GM12872 (cell line): ENCODE data around the gene LRRK1.

Experiments used
- TF ChIP-seq, protein P1 (sequence below): IDR thresholded peaks from 3 replicates; pipeline ENCODE4 v1.5.1; 2011; ENCODE audit warnings: low read depth, mild to moderate bottlenecking, low read length, moderate library complexity; ENCODE audit not compliant: insufficient read depth

LRRK1 gene

DNA sequence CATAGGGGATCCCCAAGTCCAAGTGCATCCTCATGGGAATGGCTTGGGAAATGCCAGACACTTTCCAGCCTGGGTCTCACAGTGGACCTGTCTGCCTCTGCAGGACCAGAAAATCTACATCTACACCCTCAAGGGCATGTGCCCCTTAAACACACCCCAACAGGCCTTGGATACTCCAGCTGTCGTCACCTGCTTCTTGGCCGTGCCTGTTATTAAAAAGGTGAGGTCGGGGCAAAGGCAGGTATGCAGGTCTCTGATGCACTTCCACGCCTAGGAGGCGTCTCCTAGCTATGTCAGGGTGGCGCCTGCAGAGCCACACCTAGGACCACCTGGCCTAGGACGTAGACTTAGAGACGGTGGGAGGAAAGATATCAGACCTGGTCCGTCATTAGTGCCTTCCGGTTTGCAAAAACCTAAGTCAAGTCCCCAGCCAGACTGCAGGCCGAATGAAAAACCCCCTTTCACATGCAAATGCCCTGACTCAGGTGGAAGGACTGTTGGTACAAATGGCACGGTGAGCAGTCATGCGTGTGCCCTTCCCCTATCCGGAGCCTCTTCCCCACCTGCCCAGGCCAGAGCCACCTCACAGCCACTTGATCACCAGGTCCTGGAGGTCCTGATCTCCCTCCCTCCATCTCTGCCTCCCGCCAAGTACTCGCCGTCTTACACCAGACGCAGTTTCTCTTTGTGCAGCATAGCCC lies 143.5 kb downstream of the LRRK1 start:
- TF ChIP-seq, protein P1, sequence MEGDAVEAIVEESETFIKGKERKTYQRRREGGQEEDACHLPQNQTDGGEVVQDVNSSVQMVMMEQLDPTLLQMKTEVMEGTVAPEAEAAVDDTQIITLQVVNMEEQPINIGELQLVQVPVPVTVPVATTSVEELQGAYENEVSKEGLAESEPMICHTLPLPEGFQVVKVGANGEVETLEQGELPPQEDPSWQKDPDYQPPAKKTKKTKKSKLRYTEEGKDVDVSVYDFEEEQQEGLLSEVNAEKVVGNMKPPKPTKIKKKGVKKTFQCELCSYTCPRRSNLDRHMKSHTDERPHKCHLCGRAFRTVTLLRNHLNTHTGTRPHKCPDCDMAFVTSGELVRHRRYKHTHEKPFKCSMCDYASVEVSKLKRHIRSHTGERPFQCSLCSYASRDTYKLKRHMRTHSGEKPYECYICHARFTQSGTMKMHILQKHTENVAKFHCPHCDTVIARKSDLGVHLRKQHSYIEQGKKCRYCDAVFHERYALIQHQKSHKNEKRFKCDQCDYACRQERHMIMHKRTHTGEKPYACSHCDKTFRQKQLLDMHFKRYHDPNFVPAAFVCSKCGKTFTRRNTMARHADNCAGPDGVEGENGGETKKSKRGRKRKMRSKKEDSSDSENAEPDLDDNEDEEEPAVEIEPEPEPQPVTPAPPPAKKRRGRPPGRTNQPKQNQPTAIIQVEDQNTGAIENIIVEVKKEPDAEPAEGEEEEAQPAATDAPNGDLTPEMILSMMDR = no peak

- TF ChIP-seq, protein P1 = no peak
Observed at GRCh38 chr15:101063212-101063611, 144.1 kb downstream of the LRRK1 start.

GRCh38 chr15:101063891-101064794 lies 145.0 kb downstream of the LRRK1 start:
- TF ChIP-seq, protein P1 = no peak

DNA sequence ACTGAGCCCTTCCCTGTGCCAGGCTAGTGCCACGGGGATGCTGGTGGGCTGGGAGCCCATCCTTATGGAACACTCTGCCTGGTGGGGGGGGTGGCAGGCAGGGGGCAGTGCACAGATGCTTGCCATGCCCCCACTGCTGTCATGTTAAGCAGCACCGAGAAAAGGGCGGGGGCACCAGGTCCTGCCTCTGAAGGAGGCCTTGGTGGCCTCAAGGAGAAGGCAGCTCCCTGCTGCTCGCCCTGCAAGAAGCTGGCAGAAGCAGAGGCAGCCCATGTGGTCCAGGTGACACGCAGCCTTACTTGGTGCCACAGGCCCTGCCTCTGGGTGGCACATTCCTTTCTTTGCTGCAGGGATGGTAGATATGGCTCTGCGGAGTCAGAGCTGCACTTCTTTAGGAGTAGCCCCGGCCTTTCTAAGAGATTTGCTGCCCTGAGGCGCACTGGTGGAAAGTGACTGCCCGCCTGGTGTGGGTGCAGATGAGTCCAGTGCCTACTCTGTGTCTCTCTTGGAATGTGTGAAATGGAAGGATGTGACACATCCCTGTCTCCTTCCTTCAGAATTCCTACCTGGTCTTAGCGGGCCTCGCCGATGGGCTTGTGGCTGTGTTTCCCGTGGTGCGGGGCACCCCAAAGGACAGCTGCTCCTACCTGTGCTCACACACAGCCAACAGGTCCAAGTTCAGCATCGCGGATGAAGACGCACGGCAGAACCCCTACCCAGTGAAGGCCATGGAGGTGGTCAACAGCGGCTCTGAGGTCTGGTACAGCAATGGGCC lies 145.8 kb downstream of the LRRK1 start:
- TF ChIP-seq, protein P1 = no peak

DNA sequence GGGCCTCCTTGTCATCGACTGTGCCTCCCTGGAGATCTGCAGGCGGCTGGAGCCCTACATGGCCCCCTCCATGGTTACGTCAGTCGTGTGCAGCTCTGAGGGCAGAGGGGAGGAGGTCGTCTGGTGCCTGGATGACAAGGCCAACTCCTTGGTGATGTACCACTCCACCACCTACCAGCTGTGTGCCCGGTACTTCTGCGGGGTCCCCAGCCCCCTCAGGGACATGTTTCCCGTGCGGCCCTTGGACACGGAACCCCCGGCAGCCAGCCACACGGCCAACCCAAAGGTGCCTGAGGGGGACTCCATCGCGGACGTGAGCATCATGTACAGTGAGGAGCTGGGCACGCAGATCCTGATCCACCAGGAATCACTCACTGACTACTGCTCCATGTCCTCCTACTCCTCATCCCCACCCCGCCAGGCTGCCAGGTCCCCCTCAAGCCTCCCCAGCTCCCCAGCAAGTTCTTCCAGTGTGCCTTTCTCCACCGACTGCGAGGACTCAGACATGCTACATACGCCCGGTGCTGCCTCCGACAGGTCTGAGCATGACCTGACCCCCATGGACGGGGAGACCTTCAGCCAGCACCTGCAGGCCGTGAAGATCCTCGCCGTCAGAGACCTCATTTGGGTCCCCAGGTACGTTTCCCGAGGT lies 146.5 kb downstream of the LRRK1 start:
- TF ChIP-seq, protein P1 = no peak

- TF ChIP-seq, protein P1 = no peak
Observed at GRCh38 chr15:101066501-101067408, 147.6 kb downstream of the LRRK1 start.
